Neuronal stem cell (in vitro differentiated cells): ENCODE measurements around the gene TLR1.

Experiments used
- DNase-seq: peaks from one replicate; pipeline ENCODE4 v3.0.0-alpha.2; 2013; ENCODE audit warnings: low spot score
- H2AFZ ChIP-seq: one replicate; pipeline ENCODE4 v1.6.1; 2013; ENCODE audit warnings: mild to moderate bottlenecking, low read length, inconsistent platforms
- H2AK5ac ChIP-seq: 2 replicates; pipeline ENCODE4 v1.6.1; 2013; ENCODE audit warnings: low read depth, mild to moderate bottlenecking, inconsistent platforms, low read length, moderate library complexity, mixed read lengths
- H2BK120ac ChIP-seq: 2 replicates; pipeline ENCODE4 v1.6.1; 2013; ENCODE audit warnings: low read depth, mild to moderate bottlenecking, inconsistent platforms, low read length, moderate library complexity, mixed read lengths
- H2BK12ac ChIP-seq: one replicate; pipeline ENCODE4 v1.6.1; 2013; ENCODE audit warnings: low read length, inconsistent platforms
- H2BK15ac ChIP-seq: 2 replicates; pipeline ENCODE4 v1.6.1; 2013; ENCODE audit warnings: mild to moderate bottlenecking, low read length, inconsistent platforms, mixed read lengths
- H2BK5ac ChIP-seq: one replicate; pipeline ENCODE4 v1.6.1; 2013; ENCODE audit warnings: inconsistent platforms, mild to moderate bottlenecking, low read length, moderate library complexity
- H3K14ac ChIP-seq: one replicate; pipeline ENCODE4 v1.6.1; 2013; ENCODE audit warnings: low read length, inconsistent platforms
- H3K18ac ChIP-seq: 2 replicates; pipeline ENCODE4 v1.6.1; 2013; ENCODE audit warnings: low read length, inconsistent platforms
- H3K23ac ChIP-seq: 2 replicates; pipeline ENCODE4 v1.6.1; 2013; ENCODE audit warnings: low read depth, mild to moderate bottlenecking, mixed read lengths, low read length, inconsistent platforms; ENCODE audit not compliant: poor library complexity
- H3K27ac ChIP-seq: replicated peaks from 3 replicates; pipeline ENCODE4 v1.5.1; 2013; ENCODE audit warnings: low read length, inconsistent platforms
- H3K27me3 ChIP-seq, 3 experiments: 2 replicates each; pipeline ENCODE4 v1.6.1; 2013; ENCODE audit warnings: low read length in 3 of 3, mild to moderate bottlenecking in 2 of 3, inconsistent platforms in 1 of 3, low read depth in 1 of 3, mixed read lengths in 1 of 3, moderate library complexity in 1 of 3; ENCODE audit not compliant: control insufficient read depth in 3 of 3, insufficient read depth in 3 of 3
- H3K36me3 ChIP-seq, 2 donors: replicated peaks in 1 of 2; 2 replicates each; pipeline ENCODE4 v1.6.1; 2013; ENCODE audit warnings: low read length in 2 of 2; ENCODE audit not compliant: control insufficient read depth in 2 of 2, insufficient read depth in 2 of 2
- H3K4ac ChIP-seq: 2 replicates; pipeline ENCODE4 v1.6.1; 2013; ENCODE audit warnings: inconsistent platforms, mild to moderate bottlenecking, low read length, moderate library complexity
- H3K4me1 ChIP-seq, 2 donors: 1 replicate in 1 of 2; 2 replicates in 1 of 2; pipeline ENCODE4 v1.6.1; 2013; ENCODE audit warnings: low read length in 2 of 2, low read depth in 1 of 2; ENCODE audit not compliant: control insufficient read depth in 2 of 2, insufficient read depth in 1 of 2
- H3K4me2 ChIP-seq: one replicate; pipeline ENCODE4 v1.6.1; 2013; ENCODE audit warnings: mild to moderate bottlenecking, low read length, inconsistent platforms; ENCODE audit not compliant: insufficient read depth, poor library complexity, severe bottlenecking
- H3K4me3 ChIP-seq, 2 donors: 2 replicates each; pipeline ENCODE4 v1.5.1; 2013; ENCODE audit warnings: low read length in 2 of 2, mild to moderate bottlenecking in 2 of 2, inconsistent platforms in 1 of 2, moderate library complexity in 1 of 2
- H3K79me1 ChIP-seq: one replicate; pipeline ENCODE4 v1.6.1; 2013; ENCODE audit warnings: low read depth, mild to moderate bottlenecking, inconsistent platforms, low read length, moderate library complexity
- H3K9ac ChIP-seq: one replicate; pipeline ENCODE4 v1.6.1; 2013; ENCODE audit warnings: mild to moderate bottlenecking, low read depth, low read length, inconsistent platforms; ENCODE audit not compliant: poor library complexity
- H3K9me3 ChIP-seq, 2 donors: replicated peaks in 1 of 2; 2 replicates each; pipeline versions ENCODE3 to v1.6.1; 2013; ENCODE audit warnings: low read length in 2 of 2, mild to moderate bottlenecking in 2 of 2, inconsistent platforms in 1 of 2, low read depth in 1 of 2, mixed read lengths in 1 of 2, moderate library complexity in 1 of 2; ENCODE audit not compliant: control insufficient read depth in 2 of 2, insufficient read depth in 1 of 2
- H4K8ac ChIP-seq: one replicate; pipeline ENCODE4 v1.6.1; 2013; ENCODE audit warnings: low read depth, mild to moderate bottlenecking, inconsistent platforms, low read length, moderate library complexity
- H4K91ac ChIP-seq: one replicate; pipeline ENCODE4 v1.6.1; 2013; ENCODE audit warnings: low read length, low read depth, mild to moderate bottlenecking, inconsistent platforms; ENCODE audit not compliant: poor library complexity
- WGBS, 2 donors: extraction: QIAGEN DNeasy Blood & Tissue Kit; methylation state at CpG; one replicate each; pipeline ENCODE4 v1.1.7; 2013; ENCODE audit warnings: missing lambda C conversion rate in 2 of 2, mixed read lengths in 1 of 2; ENCODE audit not compliant: insufficient read length in 2 of 2, insufficient replicate concordance in 1 of 2; ENCODE audit errors: extremely low coverage in 2 of 2; 5-methylcytosine and 5-hydroxymethylcytosine counted together

The TLR1 gene

GRCh38 chr4:38785041-38785790, 19.4 kb downstream of the TLR1 start:
- DNase-seq, result no peak

GRCh38 chr4:38784141-38784540, 20.4 kb downstream of the TLR1 start:
- no peak for DNase-seq
- Histone ChIP-seq H3K23ac (no peak overlapping the region), H3K18ac (no peak overlapping the region)

More at GRCh38 chr4:38785041-38785790, 19.4 kb downstream of the TLR1 start:
- Histone ChIP-seq H4K8ac (no peak overlapping the region), H2BK5ac (no peak overlapping the region), H2BK15ac (no peak overlapping the region), H3K36me3 (no peaks in the 10 kb centered on the region), H3K27me3 (peaks cover 0 to 13% (median 0%) of the 10 kb centered on the region in 3 experiments), H3K14ac (no peak overlapping the region), H3K18ac (no peak overlapping the region), H2AFZ (no peak overlapping the region), H3K9me3 (no peaks in the 10 kb centered on the region), H4K91ac (no peak overlapping the region), H3K23ac (no peak overlapping the region), H3K4ac (no peak overlapping the region), H3K4me3 (no peak overlapping the region), H2BK120ac (no peak overlapping the region), H3K27ac (no peak overlapping the region), H3K9ac (no peak overlapping the region), H3K79me1 (no peaks in the 10 kb centered on the region), H3K4me2 (no peak overlapping the region), H2BK12ac (no peak overlapping the region), H2AK5ac (no peak overlapping the region), H3K4me1 (no peaks in the 10 kb centered on the region)
- no CpG with 5 or more reads among the region's 6 CpGs for WGBS, 2 donors

GRCh38 chr4:38783109-38783460, 21.5 kb downstream of the TLR1 start:
- no peak overlapping the region for H2AFZ ChIP-seq
- H3K9ac ChIP-seq, result no peak overlapping the region
- no peaks in the 10 kb centered on the region for H3K36me3 ChIP-seq
- no CpG with 5 or more reads among the region's 8 CpGs for WGBS, 2 donors
- H3K9me3 ChIP-seq, result no peaks in the 10 kb centered on the region
- H3K23ac ChIP-seq, result no peak overlapping the region
- no peak overlapping the region for H2BK120ac ChIP-seq
- no peak overlapping the region for H2AK5ac ChIP-seq
- H4K8ac ChIP-seq, result no peak overlapping the region
- H2BK15ac ChIP-seq, result no peak overlapping the region
- no peak overlapping the region for H3K4me2 ChIP-seq
- H3K79me1 ChIP-seq, result no peaks in the 10 kb centered on the region
- no peak overlapping the region for H4K91ac ChIP-seq
- H3K14ac ChIP-seq, result no peak overlapping the region
- H3K4ac ChIP-seq, result no peak overlapping the region
- no peak for DNase-seq
- H3K4me3 ChIP-seq, result no peak overlapping the region
- H3K4me1 ChIP-seq, result no peaks in the 10 kb centered on the region
- H3K27me3 ChIP-seq, result peaks cover 0 to 10% (median 0%) of the 10 kb centered on the region in 3 experiments
- no peak overlapping the region for H2BK12ac ChIP-seq
- H2BK5ac ChIP-seq, result no peak overlapping the region
- no peak overlapping the region for H3K18ac ChIP-seq
- no peak overlapping the region for H3K27ac ChIP-seq

More at GRCh38 chr4:38784141-38784540, 20.4 kb downstream of the TLR1 start:
- Histone ChIP-seq H2BK12ac (no peak overlapping the region), H3K36me3 (no peaks in the 10 kb centered on the region), H3K79me1 (no peaks in the 10 kb centered on the region), H2BK15ac (no peak overlapping the region), H2AFZ (no peak overlapping the region), H2BK5ac (no peak overlapping the region), H3K27ac (no peak overlapping the region), H3K27me3 (peaks cover 0 to 10% (median 0%) of the 10 kb centered on the region in 3 experiments), H3K4me2 (no peak overlapping the region), H3K4ac (no peak overlapping the region), H3K9ac (no peak overlapping the region), H3K14ac (no peak overlapping the region), H2AK5ac (no peak overlapping the region), H4K91ac (no peak overlapping the region), H4K8ac (no peak overlapping the region), H3K9me3 (no peaks in the 10 kb centered on the region), H2BK120ac (no peak overlapping the region), H3K4me3 (no peak overlapping the region), H3K4me1 (no peaks in the 10 kb centered on the region)
- no CpG with 5 or more reads among the region's 4 CpGs for WGBS, 2 donors

- Histone ChIP-seq H3K9ac (no peak within 1 kb of the TSS), H3K4me2 (no peak within 1 kb of the TSS), H2BK5ac (no peak within 1 kb of the TSS), H3K27ac (no peak within 1 kb of the TSS), H3K23ac (no peak within 1 kb of the TSS), H2BK12ac (no peak within 1 kb of the TSS), H3K4me1 (no peaks in the 10 kb centered on the region), H3K9me3 (no peaks in the 10 kb centered on the region), H3K79me1 (no peaks in the 10 kb centered on the region), H3K4ac (no peak within 1 kb of the TSS), H4K8ac (no peak within 1 kb of the TSS), H2BK120ac (no peak within 1 kb of the TSS), H3K27me3 (peaks cover 0 to 10% (median 0%) of the 10 kb centered on the region in 3 experiments), H2BK15ac (no peak within 1 kb of the TSS), H3K18ac (no peak within 1 kb of the TSS), H3K4me3 (no peak within 1 kb of the TSS), H2AK5ac (no peak within 1 kb of the TSS), H2AFZ (no peak within 1 kb of the TSS), H3K14ac (no peak within 1 kb of the TSS), H3K36me3 (no peaks in the 10 kb centered on the region), H4K91ac (no peak within 1 kb of the TSS)
- WGBS, 2 donors, result no CpG with 5 or more reads among the region's 12 CpGs
- DNase-seq, result peak; percentile 37
Measured at GRCh38 chr4:38782452-38783108, 22.0 kb downstream of the TLR1 start, which contains the start of gene TLR10. TLR10 (minus strand) TSS chr4:38782990; CDS start chr4:38775590, 7,400 bp downstream.
